Measurements from ENCODE around the gene MBP.

MBP gene

DNA sequence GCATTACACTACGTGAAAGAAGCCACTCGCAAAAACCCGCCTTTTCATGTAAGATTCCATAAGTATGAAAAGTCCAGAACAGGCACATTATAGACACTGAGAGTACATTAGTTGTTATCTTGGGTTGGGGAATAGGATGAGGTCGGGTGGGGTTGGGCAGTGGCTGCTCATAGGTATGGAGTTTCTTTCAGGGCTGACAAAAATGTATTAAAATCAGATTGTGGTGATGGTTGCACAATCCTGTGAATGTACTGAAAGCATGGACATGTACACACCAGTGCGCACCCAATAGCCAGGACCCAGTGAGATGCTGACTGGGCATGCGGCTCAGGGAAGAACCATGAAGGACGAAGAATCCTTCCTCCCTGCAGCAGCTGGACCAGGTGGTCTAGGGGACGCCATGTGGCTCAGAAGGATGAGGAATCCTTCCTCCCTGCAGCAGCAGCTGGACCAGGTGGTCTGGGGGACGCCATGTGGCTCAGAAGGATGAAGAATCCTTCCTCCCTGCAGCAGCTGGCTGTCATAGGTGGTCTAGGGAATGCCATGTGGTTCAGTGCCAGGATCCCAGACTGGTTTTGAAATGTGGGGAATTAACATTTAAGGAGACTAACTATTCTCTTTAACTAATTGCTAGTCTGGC is 50.1 kb downstream of the MBP start:
- no peak for DNase-seq (ENCODE audit: low read depth in 2 of 2)

DNA sequence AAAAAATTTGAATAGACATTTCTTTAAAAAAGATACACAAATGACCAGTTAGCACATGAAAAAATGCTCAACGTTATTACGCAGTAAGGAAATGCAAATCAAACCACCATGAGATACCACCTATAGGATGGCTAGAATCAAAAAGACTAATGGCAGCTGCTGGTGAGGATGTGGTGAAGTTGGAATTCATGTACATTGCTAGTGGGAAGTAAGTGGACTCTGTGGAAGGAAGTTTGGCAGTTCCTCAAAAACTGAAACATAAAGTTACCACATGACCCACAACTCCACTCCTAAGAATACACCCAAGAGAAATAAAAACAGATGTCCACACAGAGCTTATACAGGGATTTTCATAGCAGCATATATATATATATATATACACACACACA is 51.2 kb downstream of the MBP start:
- DNase-seq (ENCODE audit: low read depth in 2 of 2): no peak

DNA sequence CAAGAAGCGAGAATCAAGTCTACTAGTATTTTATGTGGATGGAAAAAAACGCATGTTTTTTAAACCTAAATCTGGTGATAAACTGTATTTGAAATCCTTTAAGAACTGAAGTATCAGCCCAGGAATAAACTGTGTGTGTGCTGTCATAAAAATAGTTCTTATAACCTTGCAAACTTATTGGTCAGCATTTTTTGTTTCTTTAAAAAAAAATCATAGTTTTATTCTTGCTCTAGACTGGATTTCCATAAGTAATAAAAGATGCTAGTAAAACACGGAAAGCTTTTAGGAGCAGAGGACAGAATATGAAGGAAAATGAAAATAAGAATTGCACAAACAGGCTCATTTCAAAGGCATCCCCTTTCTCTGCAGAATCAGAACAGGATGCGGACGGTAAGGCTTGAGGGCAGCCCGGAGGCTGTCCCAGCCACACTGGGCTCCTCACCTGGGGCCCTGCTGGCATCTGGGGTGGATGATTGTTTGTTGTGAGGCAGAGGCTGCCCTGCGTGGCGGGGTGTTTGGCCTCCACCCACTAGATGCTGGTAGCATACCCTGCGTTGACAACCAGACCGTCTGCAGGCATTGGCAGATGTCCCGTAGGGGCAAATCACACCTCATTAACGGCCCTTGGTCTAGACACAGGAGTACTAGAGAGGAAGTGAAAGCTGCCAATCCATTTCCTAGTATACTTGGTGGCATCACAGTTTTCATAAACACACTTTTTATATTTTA is 52.5 kb downstream of the MBP start:
- DNase-seq (ENCODE audit: low read depth in 2 of 2): no peak

DNA sequence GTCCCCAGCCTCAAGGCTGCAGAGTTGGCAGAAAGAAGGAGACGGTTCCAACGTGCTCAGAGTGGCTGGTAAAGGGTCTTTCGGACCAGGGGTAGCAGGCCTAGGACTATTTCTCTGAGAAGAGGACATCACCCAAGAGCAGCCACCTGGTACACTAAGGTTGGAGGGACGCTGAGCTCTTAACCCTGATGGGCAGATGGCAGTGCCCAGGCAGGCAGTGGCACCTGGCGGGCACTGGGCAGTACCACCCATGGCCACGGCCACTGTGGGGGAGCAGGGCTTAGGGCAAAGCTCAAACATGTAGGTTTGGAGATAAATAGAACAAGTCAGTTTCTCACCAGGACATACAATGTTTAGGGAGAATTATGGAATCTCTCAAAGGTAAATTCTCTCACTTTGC is 53.5 kb downstream of the MBP start:
- no peak for DNase-seq (ENCODE audit: low read depth in 2 of 2)

DNA sequence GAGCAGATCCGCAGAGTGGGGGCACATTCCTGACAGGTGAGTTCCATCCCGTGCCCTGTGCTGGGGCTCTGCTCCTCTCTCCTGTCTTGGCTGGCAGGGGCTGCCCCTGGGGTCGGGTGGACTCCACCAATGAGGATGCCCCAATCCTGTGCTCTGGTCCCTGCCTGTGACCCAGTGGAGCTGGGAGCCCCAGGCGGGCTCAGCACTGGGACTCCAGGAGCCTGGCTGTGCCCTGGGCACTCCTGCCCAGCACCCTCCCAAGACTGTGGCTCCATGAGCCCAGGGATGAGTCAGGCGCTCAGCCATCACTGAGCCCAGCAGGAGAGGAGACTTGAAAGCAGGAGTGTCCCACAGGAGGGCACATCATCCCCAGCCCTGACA is 53.9 kb downstream of the MBP start:
- no peak for DNase-seq (ENCODE audit: low read depth in 2 of 2)

DNA sequence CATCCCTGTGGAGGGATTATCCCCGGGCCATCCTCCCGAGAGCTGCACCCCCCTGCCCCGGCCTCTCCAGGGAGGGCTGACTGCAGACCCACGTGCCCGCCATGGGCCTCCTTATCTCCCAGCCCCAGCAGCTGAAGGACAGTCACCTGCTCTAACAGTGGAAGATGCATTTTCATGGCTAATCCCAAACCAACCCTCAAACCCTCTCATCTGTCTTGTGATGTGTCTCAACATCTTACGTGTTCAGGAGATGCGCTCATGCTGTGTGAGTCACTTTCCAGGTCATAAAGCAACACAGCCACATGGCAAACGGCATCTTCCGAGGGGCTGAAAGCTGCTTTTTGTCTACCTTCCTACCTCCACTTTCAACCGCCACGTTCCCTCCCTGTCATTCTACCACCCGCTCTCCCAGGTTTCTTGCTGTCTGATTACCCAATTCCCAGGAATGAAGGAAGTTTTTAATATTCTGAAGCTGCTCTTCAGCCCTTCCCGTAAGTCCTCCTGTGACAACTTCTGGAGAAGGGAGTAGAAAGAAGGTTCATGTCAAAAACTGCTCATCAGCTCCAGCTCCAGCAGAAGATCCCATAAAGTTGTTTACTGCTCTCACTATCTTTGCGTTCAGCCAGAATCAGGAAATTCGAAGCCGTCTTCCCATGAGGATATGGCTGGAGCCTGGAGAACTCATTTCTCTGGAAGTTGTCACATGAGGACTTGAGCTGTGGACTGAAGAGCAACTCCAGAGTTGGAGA is 54.5 kb downstream of the MBP start:
- DNase-seq (ENCODE audit: low read depth in 2 of 2): no peak

DNA sequence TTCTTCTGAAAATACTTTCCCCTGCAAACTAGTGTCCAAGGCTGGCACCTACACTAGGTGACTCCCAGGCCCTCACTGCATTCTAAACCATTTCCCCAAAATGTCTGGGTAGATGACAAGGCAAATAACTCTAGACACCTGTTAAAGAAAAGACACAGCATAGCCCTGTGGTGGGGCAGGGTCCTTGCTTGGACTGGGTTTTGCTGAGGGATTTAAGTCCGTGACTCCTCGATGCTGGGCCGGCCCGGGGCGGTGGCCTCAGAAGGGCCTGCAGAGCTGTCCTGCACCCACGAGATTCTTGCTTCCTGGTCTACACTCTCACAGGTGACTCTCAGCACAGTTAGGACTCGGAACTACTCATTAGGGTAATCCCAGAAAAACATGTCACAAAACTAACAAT is 55.2 kb downstream of the MBP start:
- no peak for DNase-seq (ENCODE audit: low read depth in 2 of 2)

DNA sequence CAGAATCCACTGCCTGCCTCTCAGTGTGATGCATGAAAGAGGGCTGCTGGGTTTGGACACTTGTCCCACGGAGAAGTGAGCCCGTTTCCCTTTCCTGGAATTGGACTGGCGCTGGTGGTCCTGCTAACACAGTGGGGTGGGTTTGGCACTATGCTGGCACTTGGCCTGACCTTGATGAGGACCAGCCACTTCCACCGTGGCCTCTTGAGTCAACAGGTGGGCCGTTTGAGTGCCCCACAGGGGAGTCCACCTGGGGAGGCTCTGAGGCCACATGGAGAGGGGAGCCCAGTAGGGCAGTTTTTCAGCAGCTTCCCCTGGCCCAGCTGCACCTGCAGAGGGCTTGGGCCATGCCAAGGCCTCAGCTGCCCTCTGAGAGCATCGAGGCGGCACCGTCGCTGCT is 56.5 kb downstream of the MBP start:
- DNase-seq (ENCODE audit: low read depth in 2 of 2): no peak

DNA sequence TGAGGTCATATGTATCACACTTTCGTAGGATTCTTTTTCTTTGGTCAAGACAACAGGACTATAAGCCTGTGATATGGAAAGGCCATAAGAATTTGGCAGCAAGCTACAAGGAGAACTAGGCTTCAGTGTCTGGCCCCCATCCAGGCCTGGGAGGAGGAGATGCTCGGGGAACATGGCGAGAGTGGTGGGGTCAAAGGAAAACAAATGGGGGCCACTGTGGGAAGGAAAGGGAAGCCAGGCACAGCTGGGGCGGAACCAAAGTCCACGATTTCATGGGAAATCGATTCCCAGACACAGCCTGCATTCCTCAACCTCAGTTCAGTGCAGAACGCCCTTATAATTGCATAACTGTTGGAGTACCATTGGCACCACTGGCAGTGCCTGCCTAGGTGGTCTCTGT is 58.2 kb downstream of the MBP start:
- DNase-seq (ENCODE audit: low read depth in 2 of 2): no peak

DNA sequence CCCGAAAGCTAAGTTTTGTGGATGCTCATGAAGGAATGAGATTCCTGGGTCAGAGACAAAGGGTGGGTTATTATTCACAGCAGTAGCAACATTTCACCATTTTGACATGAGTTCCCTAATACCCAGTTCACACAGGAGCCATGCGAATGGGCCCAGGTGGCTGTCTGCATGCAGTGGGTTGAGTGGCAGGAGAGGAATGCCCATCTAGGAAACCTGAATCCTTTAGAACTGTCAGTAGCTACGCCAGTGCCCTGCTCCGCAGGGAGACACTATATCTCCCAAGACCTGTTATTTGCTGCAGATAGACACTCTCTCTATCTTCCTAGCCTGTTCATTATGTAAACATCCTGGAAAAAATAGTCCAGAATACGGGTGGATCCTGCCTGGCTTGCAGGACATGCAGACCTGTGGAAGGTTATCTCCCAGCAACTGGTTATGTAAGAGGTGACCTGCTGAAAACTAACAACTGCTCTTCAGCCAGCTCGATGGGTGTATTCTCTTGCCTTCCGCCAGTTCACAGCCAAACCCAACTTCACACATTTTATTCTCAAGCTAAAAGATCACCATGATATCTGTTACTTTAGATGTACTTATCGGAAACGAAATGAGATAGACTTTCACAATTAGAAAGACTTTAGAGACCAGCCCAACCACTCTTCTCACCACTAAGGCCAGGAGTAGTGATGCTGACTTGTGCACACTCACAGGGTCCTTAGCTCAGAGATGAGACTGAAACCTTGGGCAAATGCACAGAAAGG is 59.1 kb downstream of the MBP start:
- DNase-seq (ENCODE audit: low read depth in 2 of 2): no peak

DNA sequence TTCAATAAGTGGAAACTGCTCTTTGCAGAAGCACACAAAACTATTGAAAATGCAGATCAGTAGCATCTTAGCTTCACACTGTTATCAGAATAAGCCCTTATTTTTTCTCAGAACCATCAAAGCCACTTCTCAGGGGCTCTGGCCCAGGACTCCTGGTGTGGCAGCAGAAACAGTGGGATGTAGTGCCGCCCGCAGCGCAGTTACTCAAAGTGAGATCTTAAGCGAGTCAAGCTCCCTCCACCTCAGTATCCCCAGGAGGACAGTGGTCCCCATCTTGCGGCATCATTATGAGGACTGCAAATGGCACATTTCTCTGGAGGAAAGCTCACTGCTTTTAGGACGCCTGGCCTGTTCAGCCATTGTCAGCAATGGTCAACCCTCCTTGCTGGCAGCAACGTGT is 60.0 kb downstream of the MBP start:
- no peak for DNase-seq (ENCODE audit: low read depth in 2 of 2)

DNA sequence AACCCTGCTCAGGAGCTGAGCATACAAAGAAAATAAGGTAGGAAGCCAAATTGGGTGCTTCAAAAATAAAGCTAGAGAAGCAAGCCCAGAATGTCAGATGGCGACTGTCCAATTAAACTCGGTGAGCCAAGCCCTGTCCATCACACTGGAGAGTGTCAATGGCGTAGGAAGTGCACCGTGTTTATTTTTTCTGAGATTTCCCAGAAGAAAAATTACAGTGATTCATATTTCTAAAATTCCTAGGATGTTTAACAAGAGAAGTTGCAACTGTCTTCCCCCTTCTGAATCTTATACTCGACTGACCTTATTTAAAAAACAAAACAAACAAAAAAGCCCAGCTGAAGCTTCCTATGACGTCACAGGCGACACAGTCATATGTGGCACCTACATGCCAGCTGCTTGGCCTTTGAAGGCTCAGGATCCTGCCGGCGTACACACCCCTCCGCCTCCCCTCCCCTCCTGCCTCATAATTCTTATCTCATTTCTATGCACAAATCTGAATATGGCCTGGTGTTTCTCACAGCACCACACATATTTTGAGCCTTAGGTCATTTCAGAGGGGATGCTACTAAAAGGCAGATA is 60.8 kb downstream of the MBP start:
- no peak for DNase-seq (ENCODE audit: low read depth in 2 of 2)

DNA sequence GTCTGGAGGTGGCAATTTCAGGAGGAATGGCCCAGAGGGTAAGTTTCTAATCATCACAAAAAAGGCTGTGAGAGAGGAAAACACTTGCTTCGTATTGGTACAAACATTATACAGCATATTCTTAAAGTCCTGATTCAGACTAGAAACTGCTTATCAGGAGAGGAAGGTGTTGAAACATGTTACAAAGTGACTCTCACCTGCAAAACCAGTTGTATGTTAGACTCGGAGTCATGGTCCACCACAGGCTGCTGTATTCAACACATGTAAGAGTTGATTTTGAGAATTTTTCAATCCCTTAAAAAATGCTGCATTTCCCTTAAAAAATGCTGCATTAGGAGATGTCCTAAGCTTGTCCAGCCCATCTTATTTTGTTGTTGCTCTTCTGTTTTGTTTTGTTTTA is 61.5 kb downstream of the MBP start:
- no peak for DNase-seq (ENCODE audit: low read depth in 2 of 2)

DNA sequence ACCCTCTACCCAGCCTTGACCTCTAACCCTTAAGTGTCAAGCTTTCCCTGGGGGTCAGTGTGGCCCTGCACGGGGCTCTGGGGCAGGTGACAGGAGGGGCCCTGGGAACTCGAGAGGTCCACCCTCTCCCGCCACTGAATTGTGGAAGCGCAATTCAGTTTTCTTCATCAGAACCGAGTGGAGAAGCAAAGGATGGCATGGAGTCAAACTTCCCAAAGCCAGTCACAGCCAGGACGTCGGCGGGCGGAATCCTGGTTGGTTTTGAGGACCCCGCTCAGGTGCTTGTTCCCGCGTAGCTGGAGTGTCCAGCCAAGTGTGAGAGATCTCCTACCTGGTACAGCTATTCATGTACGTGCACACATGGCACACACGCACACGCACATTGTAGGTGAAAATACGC is 62.0 kb downstream of the MBP start:
- DNase-seq (ENCODE audit: low read depth in 2 of 2): no peak

DNA sequence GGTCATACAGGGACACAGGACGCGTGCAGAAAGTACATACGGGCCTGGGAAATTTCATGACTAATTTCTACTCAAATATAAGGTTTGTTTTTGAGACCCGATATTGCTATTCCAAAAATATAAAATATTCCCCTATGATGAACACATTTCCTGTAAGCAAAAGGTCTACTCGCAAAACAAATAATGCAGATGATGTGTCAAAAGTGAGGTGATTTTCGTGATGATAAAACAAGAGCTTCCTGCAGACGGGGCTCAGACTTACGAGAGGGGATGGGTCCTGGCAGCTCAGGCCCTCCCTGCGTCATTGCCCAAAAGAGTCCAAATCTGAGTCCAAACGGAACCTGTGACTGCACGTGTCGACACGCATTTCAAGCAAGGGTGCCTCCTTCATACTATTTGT is 62.7 kb downstream of the MBP start:
- DNase-seq (ENCODE audit: low read depth in 2 of 2): no peak

DNA sequence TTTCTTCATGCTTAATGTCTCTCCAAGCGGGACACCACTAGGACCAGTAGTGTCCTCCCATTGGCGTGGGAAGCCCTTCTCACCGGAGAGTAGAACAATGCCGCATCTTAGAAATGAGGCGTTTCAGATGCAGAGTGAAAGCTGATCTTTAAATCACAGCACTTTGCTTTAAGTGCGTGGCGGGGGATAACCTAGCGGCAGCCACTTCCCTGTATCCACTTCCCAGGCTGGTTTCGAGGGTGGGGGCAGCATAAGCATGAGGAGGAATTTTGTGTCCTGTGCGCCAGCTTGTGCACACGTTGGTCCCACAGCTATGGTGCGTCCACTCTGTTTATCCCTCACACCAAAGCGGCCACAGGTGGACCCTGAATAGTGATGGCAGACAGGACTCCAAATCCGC is 63.1 kb downstream of the MBP start:
- DNase-seq (ENCODE audit: low read depth in 2 of 2): no peak

DNA sequence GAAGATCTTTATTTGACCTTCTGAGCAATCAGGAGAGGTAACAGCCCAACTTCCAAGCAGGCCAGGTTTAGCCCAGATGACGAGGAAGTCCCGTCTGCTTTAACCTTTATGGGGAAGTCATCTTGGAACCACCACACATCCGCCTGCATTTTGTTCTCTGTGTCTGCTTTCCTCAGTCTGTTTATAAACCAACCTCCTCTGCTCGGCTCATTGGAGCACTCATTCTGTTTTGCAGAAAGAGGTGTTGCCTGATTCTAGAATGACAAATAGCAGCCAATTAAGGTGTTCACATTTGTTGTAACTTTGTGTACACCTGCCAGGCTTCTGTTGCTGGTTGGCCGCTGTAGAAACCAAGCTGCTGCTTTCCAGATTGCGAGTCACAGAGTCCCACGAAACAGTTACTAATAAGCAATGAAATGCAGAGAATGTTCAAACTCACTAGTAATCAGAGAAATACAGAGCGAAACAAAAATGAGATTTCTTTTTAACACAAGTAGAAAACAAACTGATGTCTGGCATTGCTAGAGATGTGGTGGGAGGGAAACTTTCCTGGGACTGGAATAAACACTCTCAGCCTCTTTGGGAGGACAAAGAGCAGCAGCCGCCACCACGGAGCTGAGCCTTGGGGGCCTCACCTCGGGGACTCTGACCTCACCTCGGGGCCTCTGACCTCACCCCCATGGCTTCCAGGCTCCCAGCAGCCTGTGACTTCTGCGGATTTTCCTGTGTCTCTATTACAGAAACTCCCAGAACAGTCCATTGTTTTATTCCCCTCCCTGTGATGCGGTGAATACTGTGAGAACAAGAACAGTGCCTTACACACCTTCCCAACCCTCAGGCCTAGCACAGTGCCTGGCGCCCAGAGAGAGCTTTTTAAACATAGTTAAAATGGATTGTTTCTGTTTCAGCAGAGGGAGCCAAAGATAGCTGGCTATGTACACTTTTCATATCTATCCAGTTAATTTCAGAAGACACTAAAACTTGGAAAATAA is 64.0 kb downstream of the MBP start:
- no peak for DNase-seq (ENCODE audit: low read depth in 2 of 2)

DNA sequence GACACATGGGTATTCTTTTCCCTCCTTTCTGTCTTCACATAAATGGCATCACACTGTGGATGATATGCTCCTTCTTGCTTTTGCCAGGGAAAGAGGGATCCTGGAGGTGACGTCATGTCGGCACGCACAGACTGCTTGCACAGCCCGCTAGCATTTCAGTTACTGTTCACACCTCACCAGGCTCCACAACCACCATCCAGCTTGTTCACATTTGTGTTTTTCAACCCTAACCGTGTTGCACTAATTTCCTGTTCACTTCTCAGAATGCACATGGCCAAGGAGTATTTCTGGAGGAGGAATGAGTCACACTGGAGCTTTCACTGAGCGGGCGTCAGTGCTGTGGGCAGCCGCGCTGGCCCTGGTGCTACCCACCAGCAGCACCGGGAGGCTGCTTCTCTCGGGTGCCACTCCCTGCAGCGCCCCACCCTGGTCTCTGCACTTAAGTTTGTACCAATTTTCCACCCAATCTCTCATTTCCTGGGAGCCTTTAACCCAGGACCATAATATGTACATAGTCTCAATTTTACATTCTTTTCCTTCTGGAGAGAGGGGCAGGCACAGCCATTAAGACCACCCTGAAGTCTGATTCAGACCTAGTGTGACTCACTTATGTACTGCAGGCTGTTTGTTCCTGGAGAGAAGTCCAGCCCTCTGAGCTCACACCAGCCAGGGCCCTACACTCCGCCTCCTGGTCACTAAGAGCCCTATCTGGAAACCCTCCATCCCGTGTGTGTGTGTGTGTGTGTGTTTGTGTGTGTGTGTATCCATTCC is 65.1 kb downstream of the MBP start:
- peak in 1 of 2 donors; percentile 57 for DNase-seq (ENCODE audit: low read depth in 2 of 2)

DNA sequence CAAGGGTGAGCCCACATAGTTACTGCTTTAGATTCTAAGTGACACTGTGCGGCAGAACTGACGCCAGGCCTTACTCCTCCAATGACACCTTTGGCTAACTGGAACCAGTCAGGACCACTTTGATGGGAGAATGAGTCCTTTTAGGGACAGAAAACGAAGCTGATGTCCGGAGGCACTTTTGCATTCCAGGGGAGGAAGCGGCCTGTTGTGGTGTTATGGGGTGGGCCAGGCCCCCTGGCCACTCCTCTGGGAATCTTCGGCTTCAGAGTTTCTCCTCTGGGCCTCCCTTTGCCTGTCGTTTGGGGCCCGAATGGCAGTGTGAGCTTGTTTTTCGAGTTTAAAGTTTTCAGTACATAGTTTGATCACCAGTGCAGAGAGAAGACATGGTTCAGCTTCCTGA is 65.9 kb downstream of the MBP start:
- no peak for DNase-seq (ENCODE audit: low read depth in 2 of 2)

DNA sequence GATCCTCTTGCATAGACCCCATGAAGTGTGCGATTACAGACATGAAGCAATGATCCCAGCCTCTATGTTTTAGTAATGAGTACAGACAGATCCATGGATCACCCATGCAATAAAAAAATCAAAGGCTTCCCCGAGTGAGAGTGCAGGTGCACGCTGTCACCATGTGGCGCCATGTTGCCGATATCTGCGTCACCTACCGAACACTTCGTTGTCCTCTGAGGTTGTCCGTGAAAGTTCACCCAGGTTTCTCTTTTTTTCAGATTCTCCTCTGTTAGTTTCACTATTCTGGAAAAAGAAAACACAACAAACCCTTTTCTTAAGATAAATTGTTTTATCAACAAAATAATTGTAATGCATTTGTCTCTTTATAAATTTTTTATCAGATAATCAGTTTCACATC is 66.5 kb downstream of the MBP start:
- DNase-seq (ENCODE audit: low read depth in 2 of 2): no peak

All from stimulated activated CD4-positive, alpha-beta T cell treated with anti-CD3 and anti-CD28 coated beads, Interleukin-15, amount 100 ng/mL, for 48 hours (primary cell).